Activated naive CD8-positive, alpha-beta T cell (primary cell): Measurements from ENCODE around the gene ADAT3.

Experiments
- H3K27ac Mint-ChIP-seq: one replicate; pipeline ENCODE4 v1.8.0; 2021; ENCODE audit warnings: mixed read lengths
- H3K27me3 Mint-ChIP-seq: one replicate; pipeline ENCODE4 v1.8.0; 2021; ENCODE audit warnings: mixed read lengths
- H3K36me3 Mint-ChIP-seq: one replicate; pipeline ENCODE4 v1.8.0; 2021; ENCODE audit warnings: mixed read lengths
- H3K4me1 Mint-ChIP-seq: one replicate; pipeline ENCODE4 v1.8.0; 2021; ENCODE audit warnings: low read depth, mixed read lengths
- H3K4me3 Mint-ChIP-seq: one replicate; pipeline ENCODE4 v1.8.0; 2021; ENCODE audit warnings: mild to moderate bottlenecking, mixed read lengths
- H3K9me3 Mint-ChIP-seq: one replicate; pipeline ENCODE4 v1.8.0; 2021; ENCODE audit warnings: low read depth, mixed read lengths

Gene ADAT3

DNA sequence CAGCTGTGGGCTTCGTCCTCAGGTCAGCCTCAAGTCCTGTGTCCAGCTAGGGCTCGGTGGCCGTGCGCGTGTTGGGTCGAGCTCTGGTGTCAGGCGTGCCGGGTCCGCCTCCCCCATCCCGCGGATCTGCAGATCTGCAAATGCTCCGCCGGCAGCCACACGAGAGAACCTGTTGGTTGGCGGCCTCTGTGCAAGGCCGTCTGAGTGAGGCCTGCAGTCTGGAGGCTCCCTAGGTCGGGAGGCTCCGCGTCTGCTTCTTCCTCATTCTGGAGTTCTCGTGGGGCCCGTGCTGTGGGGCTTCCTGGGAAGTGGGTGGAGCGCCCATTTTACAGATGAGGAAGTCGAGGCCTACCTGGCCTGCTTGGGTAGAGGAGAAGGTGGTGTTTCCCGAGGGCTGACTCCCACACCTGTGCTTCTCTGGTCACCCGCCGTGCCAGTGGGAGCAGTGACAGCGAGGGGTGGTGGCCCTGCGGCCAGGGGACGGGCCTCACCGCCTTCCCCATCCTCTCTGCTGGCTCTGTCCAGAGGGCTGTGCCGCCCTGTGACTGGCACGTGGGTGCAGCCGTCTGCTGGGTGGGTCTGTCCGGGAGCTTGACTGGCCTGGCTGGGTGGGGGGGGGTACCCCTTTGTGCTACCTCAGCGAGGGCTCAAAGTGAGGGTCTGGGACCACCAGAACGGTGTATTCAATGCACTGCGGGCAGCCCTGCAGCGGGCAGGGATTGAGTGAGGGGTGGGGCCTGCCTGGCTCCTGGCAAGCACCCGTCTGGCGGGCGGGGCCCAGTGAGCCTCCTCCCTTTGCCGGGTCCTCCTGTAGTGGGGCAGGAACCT is 39.1 kb downstream of the ADAT3 start:
- Mint-ChIP-seq H3K4me3 (no peak overlapping the region), H3K27me3 (no peaks in the 10 kb centered on the region), H3K9me3 (no peaks in the 10 kb centered on the region), H3K27ac (no peak overlapping the region), H3K4me1 (peaks cover 36% of the 10 kb centered on the region), H3K36me3 (no peaks in the 10 kb centered on the region)

DNA sequence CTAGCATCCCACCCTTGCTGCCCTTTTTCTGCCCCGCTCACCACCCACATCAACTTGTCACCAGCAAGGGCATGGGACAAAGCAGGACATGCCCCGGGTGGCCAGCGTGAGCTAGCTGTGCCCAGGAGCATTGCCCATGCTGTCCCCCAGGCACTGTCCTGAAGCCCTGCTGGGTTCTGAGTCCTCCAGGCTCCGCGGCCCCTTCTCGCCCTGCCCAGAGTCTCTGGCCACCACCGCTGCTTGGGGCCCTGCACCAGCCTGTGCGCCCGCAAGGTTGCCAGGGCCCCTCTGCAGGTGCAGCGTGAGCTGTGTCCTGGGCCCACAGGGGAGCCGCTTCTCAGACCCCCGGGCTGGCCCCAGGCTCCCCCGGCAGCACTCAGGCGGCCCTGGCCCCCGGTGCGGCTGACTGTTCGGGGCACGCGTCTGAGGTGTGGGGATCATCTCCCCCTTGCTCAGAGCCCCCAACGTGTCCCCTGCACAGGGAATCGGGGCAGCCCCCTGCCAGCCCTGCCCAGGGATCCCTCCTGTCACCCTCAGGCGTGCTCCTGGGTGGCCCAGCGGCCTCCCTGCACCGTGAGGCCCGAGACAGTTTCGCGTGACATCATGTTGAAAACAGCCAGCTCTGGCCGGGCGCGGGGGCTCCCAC is 39.8 kb downstream of the ADAT3 start:
- peaks cover 32% of the 10 kb centered on the region for H3K4me1 Mint-ChIP-seq
- H3K4me3 Mint-ChIP-seq: no peak overlapping the region
- H3K27ac Mint-ChIP-seq: no peak overlapping the region
- H3K9me3 Mint-ChIP-seq: no peaks in the 10 kb centered on the region
- H3K36me3 Mint-ChIP-seq: no peaks in the 10 kb centered on the region
- no peaks in the 10 kb centered on the region for H3K27me3 Mint-ChIP-seq

DNA sequence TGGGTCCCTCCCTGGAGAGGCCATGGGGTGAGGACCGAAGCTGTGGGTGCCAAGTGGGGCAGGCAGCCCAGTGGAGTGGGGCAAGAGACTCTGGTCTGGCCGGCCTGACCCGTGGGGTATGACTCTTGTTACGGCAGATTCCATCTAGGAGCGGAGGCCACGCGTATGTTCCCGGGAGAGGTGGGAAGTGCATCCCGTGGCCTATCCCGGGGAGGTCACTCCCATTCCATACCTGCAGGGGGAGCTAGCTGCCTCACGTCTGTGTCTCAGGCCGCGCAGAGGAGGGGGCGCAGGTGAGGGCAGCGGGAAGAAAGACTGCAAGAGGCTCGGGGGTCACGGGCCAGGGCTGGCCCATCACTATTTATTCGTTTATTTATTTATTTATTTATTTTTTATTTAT is 40.7 kb downstream of the ADAT3 start:
- Mint-ChIP-seq H3K4me3 (no peak overlapping the region), H3K27ac (peak overlapping the region; percentile 41), H3K27me3 (no peaks in the 10 kb centered on the region), H3K36me3 (no peaks in the 10 kb centered on the region), H3K4me1 (peaks cover 31% of the 10 kb centered on the region), H3K9me3 (no peaks in the 10 kb centered on the region)

DNA sequence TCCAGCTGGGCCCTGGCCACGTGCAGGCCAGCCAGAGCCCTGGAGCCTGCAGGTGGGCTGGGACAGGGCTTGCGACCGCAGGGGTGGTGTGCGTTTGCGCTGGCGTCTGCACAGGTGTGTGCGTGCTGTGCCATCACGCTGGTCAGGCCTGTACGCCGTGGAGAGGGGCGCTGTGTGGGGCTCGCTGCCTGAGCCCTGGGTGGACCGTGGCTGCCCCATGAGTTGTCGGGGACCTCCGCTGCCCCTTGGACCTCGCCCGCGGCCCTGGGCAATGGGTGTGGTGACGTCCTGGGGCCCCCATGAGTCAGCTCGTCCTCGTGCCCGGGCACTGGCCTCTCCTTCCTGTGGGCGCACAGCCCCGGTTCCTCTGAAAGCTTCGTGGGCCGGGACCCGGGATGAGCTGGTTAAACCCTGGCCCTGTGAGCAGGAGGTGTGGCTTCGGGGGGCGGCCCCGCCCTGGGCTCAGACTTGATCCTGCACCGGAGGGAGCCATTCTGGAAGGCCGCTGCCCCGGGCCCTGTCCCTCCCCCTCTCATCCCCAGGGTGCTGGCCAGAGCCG is 42.5 kb downstream of the ADAT3 start:
- peaks cover 33% of the 10 kb centered on the region for H3K4me1 Mint-ChIP-seq
- no peaks in the 10 kb centered on the region for H3K27me3 Mint-ChIP-seq

GRCh38 chr19:1949304-1950101 is 44.3 kb downstream of the ADAT3 start:
- Mint-ChIP-seq H3K9me3 (no peaks in the 10 kb centered on the region), H3K27me3 (no peaks in the 10 kb centered on the region), H3K4me3 (no peak overlapping the region), H3K27ac (no peak overlapping the region), H3K4me1 (peaks cover 20% of the 10 kb centered on the region), H3K36me3 (no peaks in the 10 kb centered on the region)

More for the DNA sequence above, 42.5 kb downstream of the ADAT3 start:
- H3K4me3 Mint-ChIP-seq: no peak overlapping the region
- no peaks in the 10 kb centered on the region for H3K36me3 Mint-ChIP-seq
- H3K9me3 Mint-ChIP-seq: no peaks in the 10 kb centered on the region
- H3K27ac Mint-ChIP-seq: no peak overlapping the region

GRCh38 chr19:1950640-1951039 is 45.4 kb downstream of the ADAT3 start:
- Mint-ChIP-seq H3K4me1 (peaks cover 22% of the 10 kb centered on the region), H3K27me3 (no peaks in the 10 kb centered on the region), H3K27ac (no peak overlapping the region), H3K9me3 (no peaks in the 10 kb centered on the region), H3K4me3 (no peak overlapping the region), H3K36me3 (no peaks in the 10 kb centered on the region)

DNA sequence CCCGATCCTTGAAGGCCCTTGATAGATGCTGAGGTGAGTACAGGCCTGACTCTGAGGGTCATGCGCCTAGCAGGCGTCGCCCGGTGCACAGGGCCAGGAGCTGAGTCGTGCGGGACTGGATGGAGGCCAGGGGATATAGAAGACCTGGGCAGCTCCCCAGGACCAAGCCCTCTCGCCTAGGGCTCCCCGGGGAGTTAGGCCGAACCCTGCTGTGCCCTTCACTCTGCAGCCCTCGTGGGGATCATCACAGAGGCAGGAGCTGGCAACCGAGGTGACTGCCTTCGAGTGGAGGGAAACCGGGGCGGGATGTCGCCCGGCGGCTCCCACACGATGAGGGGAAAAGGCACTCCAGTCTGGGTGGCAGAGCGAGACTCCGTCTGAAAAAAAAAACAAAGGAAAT is 47.4 kb downstream of the ADAT3 start:
- H3K9me3 Mint-ChIP-seq: no peaks in the 10 kb centered on the region
- H3K27ac Mint-ChIP-seq: no peak overlapping the region
- no peak overlapping the region for H3K4me3 Mint-ChIP-seq
- peaks cover 19% of the 10 kb centered on the region for H3K4me1 Mint-ChIP-seq
- H3K36me3 Mint-ChIP-seq: no peaks in the 10 kb centered on the region
- H3K27me3 Mint-ChIP-seq: no peaks in the 10 kb centered on the region

DNA sequence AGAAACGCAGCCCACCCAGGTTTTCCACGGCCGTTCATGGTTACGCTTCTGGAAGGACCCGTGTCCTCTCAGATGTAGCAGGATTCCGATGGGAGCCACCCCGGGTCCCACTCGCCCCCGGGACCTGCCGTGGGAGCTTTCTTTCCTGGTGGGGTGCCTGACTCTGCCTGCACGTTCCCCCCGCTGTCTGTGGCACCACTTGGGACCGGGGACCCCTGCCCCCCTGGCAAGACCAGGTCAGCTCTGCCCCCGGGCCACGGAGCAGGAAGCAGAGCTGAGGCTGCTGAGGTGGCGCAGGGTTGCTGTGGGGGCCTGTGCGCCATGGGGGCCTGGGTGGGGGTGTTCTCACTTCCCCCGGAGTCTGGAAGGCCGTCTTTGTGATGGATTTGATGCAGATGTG is 47.8 kb downstream of the ADAT3 start:
- no peaks in the 10 kb centered on the region for H3K27me3 Mint-ChIP-seq
- peaks cover 19% of the 10 kb centered on the region for H3K4me1 Mint-ChIP-seq
- no peaks in the 10 kb centered on the region for H3K36me3 Mint-ChIP-seq
- no peak overlapping the region for H3K27ac Mint-ChIP-seq
- H3K9me3 Mint-ChIP-seq: no peaks in the 10 kb centered on the region
- H3K4me3 Mint-ChIP-seq: no peak overlapping the region

DNA sequence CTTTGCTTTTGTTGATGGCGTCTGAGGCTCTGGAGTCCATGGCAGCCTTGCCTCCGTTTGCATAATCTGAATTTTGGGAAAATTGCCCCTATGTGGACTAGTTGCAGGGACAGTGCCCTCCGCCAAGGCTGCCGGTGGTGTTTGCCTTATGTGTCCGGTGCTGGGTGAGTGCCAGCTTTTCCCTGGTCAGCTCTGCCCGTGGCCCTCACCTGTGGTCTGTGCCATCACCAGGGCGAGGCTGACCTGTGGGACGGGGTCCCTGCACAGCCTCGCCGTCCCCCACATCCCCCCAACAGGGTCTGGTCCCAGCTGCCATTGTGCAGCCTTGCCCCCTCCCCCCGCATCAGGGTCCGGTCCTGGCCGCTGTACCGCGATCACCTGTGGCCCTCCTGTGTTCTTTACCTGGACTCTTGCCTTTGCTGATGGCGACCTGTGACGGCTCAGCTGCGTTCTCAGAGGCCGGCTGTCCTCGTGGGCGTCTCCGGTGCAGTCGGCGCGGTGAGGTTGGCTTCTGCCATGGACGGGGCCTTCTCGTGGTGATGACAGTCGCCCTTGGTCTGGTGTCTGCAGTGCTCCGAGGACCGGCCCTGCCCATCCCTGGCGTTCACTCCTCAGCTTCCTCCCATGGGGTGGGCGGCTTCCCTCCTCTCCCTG is 48.4 kb downstream of the ADAT3 start:
- peaks cover 17% of the 10 kb centered on the region for H3K4me1 Mint-ChIP-seq
- H3K27ac Mint-ChIP-seq: no peak overlapping the region
- no peaks in the 10 kb centered on the region for H3K9me3 Mint-ChIP-seq
- H3K4me3 Mint-ChIP-seq: no peak overlapping the region
- no peaks in the 10 kb centered on the region for H3K36me3 Mint-ChIP-seq
- no peaks in the 10 kb centered on the region for H3K27me3 Mint-ChIP-seq

- Mint-ChIP-seq H3K9me3 (no peaks in the 10 kb centered on the region), H3K4me3 (no peak overlapping the region), H3K27ac (no peak overlapping the region), H3K27me3 (no peaks in the 10 kb centered on the region), H3K4me1 (peaks cover 14% of the 10 kb centered on the region), H3K36me3 (no peaks in the 10 kb centered on the region)
These were observed 49.3 kb downstream of the ADAT3 start for GRCh38 chr19:1954532-1954933.

GRCh38 chr19:1955171-1956121 is 50.2 kb downstream of the ADAT3 start:
- no peaks in the 10 kb centered on the region for H3K36me3 Mint-ChIP-seq
- no peaks in the 10 kb centered on the region for H3K27me3 Mint-ChIP-seq
- no peaks in the 10 kb centered on the region for H3K9me3 Mint-ChIP-seq
- H3K27ac Mint-ChIP-seq: no peak overlapping the region
- no peak overlapping the region for H3K4me3 Mint-ChIP-seq
- H3K4me1 Mint-ChIP-seq: peaks cover 13% of the 10 kb centered on the region

DNA sequence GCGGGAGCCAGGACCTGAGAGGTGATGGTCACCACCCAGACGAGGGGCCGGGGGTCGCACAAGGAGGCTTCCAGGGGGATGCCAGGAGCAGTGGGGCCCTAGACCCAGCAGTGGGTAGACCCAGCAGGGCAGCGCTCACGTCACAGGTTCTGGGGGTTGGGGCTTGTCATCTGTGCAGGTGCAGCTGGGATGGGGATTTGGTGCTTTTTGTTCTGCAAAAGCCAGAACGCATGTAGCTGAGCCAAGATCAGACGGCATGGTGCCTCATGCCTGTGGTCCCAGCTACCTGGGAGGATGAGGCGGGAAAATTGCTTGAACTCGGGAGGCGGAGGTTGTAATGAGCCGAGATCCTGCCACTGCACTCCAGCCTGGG is 50.9 kb downstream of the ADAT3 start:
- Mint-ChIP-seq H3K36me3 (no peaks in the 10 kb centered on the region), H3K4me3 (no peak overlapping the region), H3K27ac (no peak overlapping the region), H3K27me3 (no peaks in the 10 kb centered on the region), H3K9me3 (no peaks in the 10 kb centered on the region), H3K4me1 (peaks cover 15% of the 10 kb centered on the region)

- H3K4me3 Mint-ChIP-seq: no peak overlapping the region
- H3K4me1 Mint-ChIP-seq: peaks cover 13% of the 10 kb centered on the region
These were observed 51.8 kb downstream of the ADAT3 start for GRCh38 chr19:1956868-1957492.

More at GRCh38 chr19:1956868-1957492, 51.8 kb downstream of the ADAT3 start:
- no peaks in the 10 kb centered on the region for H3K27me3 Mint-ChIP-seq
- no peaks in the 10 kb centered on the region for H3K36me3 Mint-ChIP-seq
- H3K27ac Mint-ChIP-seq: no peak overlapping the region
- H3K9me3 Mint-ChIP-seq: no peaks in the 10 kb centered on the region
